SW480 (cell line): ENCODE results near the gene BAZ1A.

ENCODE experiments used
- DNase-seq: peaks from one replicate; pipeline ENCODE4 v3.0.0-alpha.2; 2016; ENCODE audit warnings: low spot score

The BAZ1A gene

GRCh38 chr14:34875031-34875922 is at the start of gene BAZ1A:
Gene BAZ1A, minus strand, starts transcription at chr14:34875360. Its CDS starts 756 bp downstream, at chr14:34874604.
- peak; percentile 91 for DNase-seq

- no peak for DNase-seq
Measured at GRCh38 chr14:34920339-34920738, 45.2 kb upstream of the BAZ1A start.

GRCh38 chr14:34913619-34914018 is 38.5 kb upstream of the BAZ1A start:
- no peak for DNase-seq

GRCh38 chr14:34912966-34913365 is 37.8 kb upstream of the BAZ1A start:
- DNase-seq: no peak

- no peak for DNase-seq
Measured at GRCh38 chr14:34912182-34912581, 37.0 kb upstream of the BAZ1A start.

GRCh38 chr14:34911209-34912150 is 36.3 kb upstream of the BAZ1A start:
- no peak for DNase-seq

- no peak for DNase-seq
Measured at GRCh38 chr14:34906287-34906686, 31.1 kb upstream of the BAZ1A start.

GRCh38 chr14:34895277-34895676 is 20.1 kb upstream of the BAZ1A start:
- DNase-seq: no peak

GRCh38 chr14:34890937-34891336 is 15.8 kb upstream of the BAZ1A start:
- DNase-seq: no peak

GRCh38 chr14:34888186-34888585 is 13.0 kb upstream of the BAZ1A start:
- DNase-seq: no peak

- DNase-seq: no peak
Measured at GRCh38 chr14:34883954-34884353, 8.8 kb upstream of the BAZ1A start.

- DNase-seq: peak; percentile 60
Measured at GRCh38 chr14:34874386-34875030, 652 bp downstream of the BAZ1A start.

GRCh38 chr14:34873589-34874385 is 1.4 kb downstream of the BAZ1A start:
- peak; percentile 79 for DNase-seq

- no peak for DNase-seq
Measured at GRCh38 chr14:34872822-34873588, 2.2 kb downstream of the BAZ1A start.

GRCh38 chr14:34867199-34867598 is 8.0 kb downstream of the BAZ1A start:
- DNase-seq: no peak

GRCh38 chr14:34865889-34866574 is 9.1 kb downstream of the BAZ1A start:
- DNase-seq: no peak

GRCh38 chr14:34863844-34864243 is 11.3 kb downstream of the BAZ1A start:
- no peak for DNase-seq

- no peak for DNase-seq
Measured at GRCh38 chr14:34858765-34859164, 16.4 kb downstream of the BAZ1A start.

- DNase-seq: no peak
Measured at GRCh38 chr14:34857689-34858449, 17.3 kb downstream of the BAZ1A start.
